ENCODE data around the gene CDH2. TPM values are rescaled to one million over a fixed set of nuclear protein-coding genes. Genes with fewer than 3 reads are reported as not detected.

CDH2 gene
- total RNA-seq, 1 experiment from 2014 or later: 42.3 TPM

GRCh38 chr18:27922780-27923179, 254.2 kb downstream of the CDH2 start:
- no peak overlapping the region for H3K27ac ChIP-seq (ENCODE audit: low read length)
- no peaks in the 10 kb centered on the region for H3K27me3 ChIP-seq (ENCODE audit: control insufficient read depth, insufficient read depth, low read length)
- DNase-seq (ENCODE audit: low read depth, low spot score) (no peak), ATAC-seq (no peak)
- in situ Hi-C loops (cut with HindIII; ENCODE audit: low pct_unique_long_range_greater_than_20kb, low sequenced_read_pairs): no loop called here
- TF ChIP-seq REST (IDR thresholded peaks at IDR 0.05; ENCODE audit: insufficient read depth in 1 of 2, low read depth in 2 of 2, low read length in 1 of 2): no peak
- TF ChIP-seq CTCF (IDR thresholded peaks at IDR 0.05): no peak
- no peak for TF ChIP-seq SIN3A (IDR thresholded peaks at IDR 0.05; ENCODE audit: borderline replicate concordance, insufficient read depth, low read depth, low read length)
- no peak for TF ChIP-seq POLR2AphosphoS5 (IDR thresholded peaks at IDR 0.05; ENCODE audit: low read depth, low read length)
- no peak for TF ChIP-seq TCF7L2 (IDR thresholded peaks at IDR 0.05; ENCODE audit: low read depth, low read length)
- no TSS peak for BruUV-seq (replicated peaks)
- H3K9me3 ChIP-seq (ENCODE audit: control insufficient read depth, insufficient read depth, low read depth, low read length): no peaks in the 10 kb centered on the region
- POLR2A ChIA-PET: no interaction called here
- no peaks in the 10 kb centered on the region for H3K36me3 ChIP-seq (ENCODE audit: control insufficient read depth, insufficient read depth, low read length)
- H3K4me1 ChIP-seq (ENCODE audit: control insufficient read depth, insufficient read depth, low read length): peaks cover 8% of the 10 kb centered on the region
- H3K4me3 ChIP-seq (ENCODE audit: low read depth in 2 of 2, low read length in 2 of 2): no peak overlapping the region
- intact Hi-C loops (cut with micrococcal nuclease; ENCODE audit: unreplicated experiment): no loop called here
- CTCF ChIA-PET: no interaction called here

- TF ChIP-seq TCF7L2 (IDR thresholded peaks at IDR 0.05; ENCODE audit: low read depth, low read length) (no peak), POLR2AphosphoS5 (IDR thresholded peaks at IDR 0.05; ENCODE audit: low read depth, low read length) (no peak), CTCF (IDR thresholded peaks at IDR 0.05) (no peak), REST (IDR thresholded peaks at IDR 0.05; ENCODE audit: insufficient read depth in 1 of 2, low read depth in 2 of 2, low read length in 1 of 2) (no peak), SIN3A (IDR thresholded peaks at IDR 0.05; ENCODE audit: borderline replicate concordance, insufficient read depth, low read depth, low read length) (no peak)
- POLR2A ChIA-PET: no interaction called here
- Histone ChIP-seq H3K27ac (ENCODE audit: low read length) (peak overlapping the region; percentile 51; the same call in 1 of the 2 replicates), H3K4me1 (ENCODE audit: control insufficient read depth, insufficient read depth, low read length) (peaks cover 8% of the 10 kb centered on the region), H3K27me3 (ENCODE audit: control insufficient read depth, insufficient read depth, low read length) (no peaks in the 10 kb centered on the region), H3K9me3 (ENCODE audit: control insufficient read depth, insufficient read depth, low read depth, low read length) (no peaks in the 10 kb centered on the region), H3K4me3 (ENCODE audit: low read depth in 2 of 2, low read length in 2 of 2) (peak overlapping the region; percentile 33 to 54), H3K36me3 (ENCODE audit: control insufficient read depth, insufficient read depth, low read length) (no peaks in the 10 kb centered on the region)
- ATAC-seq: peak; percentile 95
- no peak for DNase-seq (ENCODE audit: low read depth, low spot score)
- BruUV-seq (replicated peaks): no TSS peak
- in situ Hi-C loops (cut with HindIII; ENCODE audit: low pct_unique_long_range_greater_than_20kb, low sequenced_read_pairs): no loop called here
- intact Hi-C loops (cut with micrococcal nuclease; ENCODE audit: unreplicated experiment): no loop called here
- CTCF ChIA-PET: no interaction called here
Observed at GRCh38 chr18:27921904-27922751, 254.8 kb downstream of the CDH2 start.
